NT2/D1 (cell line): Measurements from ENCODE around the gene FIS1.
"Not testable (repeated sequence)": the region's sequence is repeated elsewhere in the genome, so short reads cannot be mapped to it uniquely, and the experiment has no call there.

ENCODE experiments used
- DNase-seq: peaks from one replicate; pipeline ENCODE4 v3.0.0-alpha.2; 2011; ENCODE audit warnings: low read depth, low spot score
- H3K27me3 ChIP-seq: 2 replicates; pipeline ENCODE4 v1.6.0; 2011; ENCODE audit warnings: mild to moderate bottlenecking; ENCODE audit not compliant: insufficient read length, insufficient read depth
- H3K36me3 ChIP-seq: 2 replicates; pipeline ENCODE4 v1.6.1; 2011; ENCODE audit warnings: mild to moderate bottlenecking, low read length, mixed read lengths; ENCODE audit not compliant: insufficient read depth, insufficient read length
- H3K4me1 ChIP-seq: 2 replicates; pipeline ENCODE4 v1.5.1; 2011; ENCODE audit not compliant: insufficient read depth, insufficient read length
- H3K4me3 ChIP-seq: 2 replicates; pipeline ENCODE4 v1.5.1; 2011; ENCODE audit warnings: low read depth; ENCODE audit not compliant: insufficient read length
- H3K9ac ChIP-seq: 2 replicates; pipeline ENCODE4 v1.6.0; 2011; ENCODE audit warnings: low read depth; ENCODE audit not compliant: insufficient read length
- H3K9me3 ChIP-seq: 2 replicates; pipeline ENCODE4 v1.5.1; 2011; ENCODE audit warnings: mild to moderate bottlenecking, low read length; ENCODE audit not compliant: insufficient read depth
- SUZ12 ChIP-seq: IDR thresholded peaks from 2 replicates; pipeline ENCODE4 v1.6.1; 2011; ENCODE audit not compliant: insufficient read length, insufficient read depth; ENCODE audit errors: extremely low read depth
- YY1 ChIP-seq: IDR thresholded peaks from 2 replicates; pipeline ENCODE4 v1.6.1; 2011; ENCODE audit not compliant: insufficient read length, insufficient read depth
- ZNF274 ChIP-seq: IDR thresholded peaks from 2 replicates; pipeline ENCODE4 v1.6.1; 2011; ENCODE audit warnings: mild to moderate bottlenecking, low read depth, low read length

Gene FIS1

GRCh38 chr7:101287032-101287431 lies 42.2 kb upstream of the FIS1 start:
- Histone ChIP-seq H3K27me3 (no peaks in the 10 kb centered on the region), H3K4me1 (peaks cover 2% of the 10 kb centered on the region), H3K9me3 (no peaks in the 10 kb centered on the region), H3K36me3 (no peaks in the 10 kb centered on the region), H3K4me3 (no peak overlapping the region), H3K9ac (no peak overlapping the region)
- DNase-seq = no peak
- no peak for TF ChIP-seq ZNF274
- no peak for TF ChIP-seq YY1
- TF ChIP-seq SUZ12 = no peak

DNA sequence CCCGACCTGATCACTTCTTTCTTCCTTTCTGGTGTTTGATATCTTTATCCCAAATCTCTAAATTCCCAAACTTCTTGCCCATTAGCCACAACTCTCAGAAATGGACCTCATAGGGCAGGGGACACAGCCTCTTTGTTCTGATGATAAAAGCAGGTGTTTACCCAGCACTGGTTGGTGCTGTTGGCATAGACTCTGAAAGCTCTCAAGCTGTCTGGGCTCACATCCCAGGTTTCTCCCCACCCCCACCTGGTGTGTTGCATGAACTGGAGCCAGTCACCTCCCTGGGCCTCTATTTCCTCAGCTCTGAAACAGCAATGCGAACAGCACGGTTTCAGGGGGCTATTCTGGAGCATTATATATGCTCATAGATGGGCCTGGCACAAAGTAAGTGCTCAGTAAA lies 41.0 kb upstream of the FIS1 start:
- H3K27me3 ChIP-seq, H3K36me3 ChIP-seq, H3K4me3 ChIP-seq, DNase-seq, H3K4me1 ChIP-seq, H3K9me3 ChIP-seq, H3K9ac ChIP-seq: not testable (repeated sequence)

DNA sequence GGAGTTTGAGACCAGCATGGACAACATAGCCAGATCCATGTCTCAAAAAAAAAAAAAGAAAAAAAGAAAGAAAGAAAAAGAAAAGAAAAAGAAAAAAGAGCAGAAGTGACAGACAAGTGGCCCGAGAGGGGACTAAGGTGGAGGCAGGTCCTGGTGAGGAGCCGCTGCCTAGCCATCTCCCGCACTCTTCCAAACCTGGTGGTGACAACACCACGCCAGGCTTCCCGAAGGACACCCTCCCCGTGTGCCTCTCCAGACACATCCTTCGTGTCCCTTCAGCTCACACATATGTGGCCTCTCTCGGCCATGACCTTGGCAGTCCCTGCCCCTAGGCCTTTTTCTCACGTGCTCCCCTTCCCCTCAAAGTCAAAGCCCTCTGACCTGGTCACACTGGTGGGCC lies 40.3 kb upstream of the FIS1 start:
- Histone ChIP-seq H3K36me3 (no peaks in the 10 kb centered on the region), H3K9me3 (no peaks in the 10 kb centered on the region), H3K4me3 (no peak overlapping the region), H3K9ac (no peak overlapping the region), H3K27me3 (no peaks in the 10 kb centered on the region), H3K4me1 (peaks cover 2% of the 10 kb centered on the region)
- no peak for DNase-seq
- TF ChIP-seq ZNF274 = no peak
- no peak for TF ChIP-seq SUZ12
- TF ChIP-seq YY1 = no peak

GRCh38 chr7:101280912-101281311 lies 36.0 kb upstream of the FIS1 start:
- not testable (repeated sequence) for H3K4me3 ChIP-seq, H3K9me3 ChIP-seq, H3K27me3 ChIP-seq, DNase-seq, H3K9ac ChIP-seq, H3K36me3 ChIP-seq, H3K4me1 ChIP-seq

- no peak overlapping the region for H3K4me3 ChIP-seq
- TF ChIP-seq YY1 (no peak), SUZ12 (no peak), ZNF274 (no peak)
- no peak overlapping the region for H3K9ac ChIP-seq
- H3K4me1 ChIP-seq = peaks cover 2% of the 10 kb centered on the region
- H3K36me3 ChIP-seq = no peaks in the 10 kb centered on the region
- DNase-seq = no peak
- no peaks in the 10 kb centered on the region for H3K27me3 ChIP-seq
- no peaks in the 10 kb centered on the region for H3K9me3 ChIP-seq
These were observed 33.8 kb upstream of the FIS1 start for GRCh38 chr7:101278461-101279292.

GRCh38 chr7:101277155-101277554 lies 32.3 kb upstream of the FIS1 start:
- DNase-seq = no peak
- TF ChIP-seq ZNF274 (no peak), YY1 (no peak), SUZ12 (no peak)
- H3K9me3 ChIP-seq = no peaks in the 10 kb centered on the region
- no peaks in the 10 kb centered on the region for H3K36me3 ChIP-seq
- no peaks in the 10 kb centered on the region for H3K4me1 ChIP-seq
- no peak overlapping the region for H3K9ac ChIP-seq
- H3K27me3 ChIP-seq = no peaks in the 10 kb centered on the region
- H3K4me3 ChIP-seq = no peak overlapping the region

DNA sequence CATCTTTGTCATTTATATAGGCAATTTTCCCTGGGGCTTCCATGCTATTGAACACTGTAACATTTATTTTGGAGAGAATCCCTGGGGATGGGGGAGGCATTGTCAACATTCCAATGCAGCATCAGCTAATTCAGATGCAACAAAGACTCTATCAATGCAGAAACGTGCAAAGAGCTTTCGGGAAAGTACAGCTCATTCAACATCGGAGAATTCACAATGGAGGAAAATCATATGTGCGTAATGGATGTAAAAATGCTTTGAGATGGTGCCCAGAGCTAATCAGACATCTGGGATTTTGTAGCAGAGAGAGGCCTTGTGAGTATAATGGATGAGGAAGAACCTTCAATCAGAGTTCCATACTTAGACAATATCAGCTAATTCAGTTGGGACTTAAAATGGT lies 28.3 kb upstream of the FIS1 start:
- DNase-seq = no peak
- Histone ChIP-seq H3K9me3 (no peaks in the 10 kb centered on the region), H3K4me3 (no peak overlapping the region), H3K9ac (no peak overlapping the region), H3K27me3 (no peaks in the 10 kb centered on the region), H3K4me1 (no peaks in the 10 kb centered on the region), H3K36me3 (no peaks in the 10 kb centered on the region)
- TF ChIP-seq SUZ12 = no peak
- TF ChIP-seq ZNF274 = no peak
- no peak for TF ChIP-seq YY1

- DNase-seq = no peak
- TF ChIP-seq SUZ12 = no peak
- no peak for TF ChIP-seq ZNF274
- TF ChIP-seq YY1 = no peak
These were observed 26.1 kb upstream of the FIS1 start for GRCh38 chr7:101271021-101271420.

More at GRCh38 chr7:101271021-101271420, 26.1 kb upstream of the FIS1 start:
- Histone ChIP-seq H3K27me3 (no peaks in the 10 kb centered on the region), H3K36me3 (no peaks in the 10 kb centered on the region), H3K4me3 (no peak overlapping the region), H3K4me1 (no peaks in the 10 kb centered on the region), H3K9me3 (no peaks in the 10 kb centered on the region), H3K9ac (no peak overlapping the region)
